HG03025 (cell line): ENCODE data around the gene RAP1GAP.

Experiments
- ATAC-seq: cut with Tn5 transposase; IDR thresholded peaks from one replicate; pipeline ENCODE4 v1.9.1; 2021; ENCODE audit warnings: mild to moderate bottlenecking, moderate library complexity; ENCODE audit not compliant: unreplicated experiment, low FRiP score

The RAP1GAP gene

GRCh38 chr1:21559788-21560567 is 109.2 kb downstream of the RAP1GAP start:
- ATAC-seq, result no peak

- ATAC-seq, result no peak
These were observed 115.8 kb downstream of the RAP1GAP start for GRCh38 chr1:21553116-21553926.

- no peak for ATAC-seq
These were observed 116.4 kb downstream of the RAP1GAP start for GRCh38 chr1:21552715-21553114.

GRCh38 chr1:21550866-21551475 is 118.2 kb downstream of the RAP1GAP start:
- ATAC-seq, result no peak

GRCh38 chr1:21550097-21550496 is 119.1 kb downstream of the RAP1GAP start:
- no peak for ATAC-seq

GRCh38 chr1:21547876-21548275 is 121.3 kb downstream of the RAP1GAP start:
- ATAC-seq, result no peak
